ENCODE measurements around the gene NXPE1. TPM values are rescaled to one million over a fixed set of nuclear protein-coding genes. Genes with fewer than 3 reads are reported as not detected.

Gene NXPE1
- total RNA-seq, 1 experiment from 2014 or later: not detected

- Mint-ChIP-seq H3K27ac (ENCODE audit: unreplicated experiment) (no peak overlapping the region), H3K27me3 (ENCODE audit: unreplicated experiment) (no peaks in the 10 kb centered on the region), H3K36me3 (ENCODE audit: insufficient read depth, unreplicated experiment) (no peaks in the 10 kb centered on the region), H3K9me3 (ENCODE audit: low read depth, unreplicated experiment) (no peaks in the 10 kb centered on the region), H3K4me3 (ENCODE audit: low read depth, unreplicated experiment) (no peak overlapping the region), H3K4me1 (ENCODE audit: low read depth, unreplicated experiment) (no peaks in the 10 kb centered on the region)
- CTCF ChIA-PET: no interaction called here
- DNase-seq: no peak
- BruUV-seq (replicated peaks): no TSS peak
- intact Hi-C loops (cut with micrococcal nuclease; ENCODE audit: unreplicated experiment): no loop called here
- no peak for TF ChIP-seq CTCF (IDR thresholded peaks at IDR 0.05; ENCODE audit: unreplicated experiment)
Measured at GRCh38 chr11:114566276-114566675, 6.6 kb upstream of the NXPE1 start.

GRCh38 chr11:114564831-114565230, 5.2 kb upstream of the NXPE1 start:
- no peak for DNase-seq
- no peak for TF ChIP-seq CTCF (IDR thresholded peaks at IDR 0.05; ENCODE audit: unreplicated experiment)
- Mint-ChIP-seq H3K9me3 (ENCODE audit: low read depth, unreplicated experiment) (no peaks in the 10 kb centered on the region), H3K27ac (ENCODE audit: unreplicated experiment) (no peak overlapping the region), H3K4me1 (ENCODE audit: low read depth, unreplicated experiment) (no peaks in the 10 kb centered on the region), H3K36me3 (ENCODE audit: insufficient read depth, unreplicated experiment) (no peaks in the 10 kb centered on the region), H3K27me3 (ENCODE audit: unreplicated experiment) (no peaks in the 10 kb centered on the region), H3K4me3 (ENCODE audit: low read depth, unreplicated experiment) (no peak overlapping the region)
- intact Hi-C loops (cut with micrococcal nuclease; ENCODE audit: unreplicated experiment): no loop called here
- CTCF ChIA-PET: no interaction called here
- BruUV-seq (replicated peaks): no TSS peak

DNA sequence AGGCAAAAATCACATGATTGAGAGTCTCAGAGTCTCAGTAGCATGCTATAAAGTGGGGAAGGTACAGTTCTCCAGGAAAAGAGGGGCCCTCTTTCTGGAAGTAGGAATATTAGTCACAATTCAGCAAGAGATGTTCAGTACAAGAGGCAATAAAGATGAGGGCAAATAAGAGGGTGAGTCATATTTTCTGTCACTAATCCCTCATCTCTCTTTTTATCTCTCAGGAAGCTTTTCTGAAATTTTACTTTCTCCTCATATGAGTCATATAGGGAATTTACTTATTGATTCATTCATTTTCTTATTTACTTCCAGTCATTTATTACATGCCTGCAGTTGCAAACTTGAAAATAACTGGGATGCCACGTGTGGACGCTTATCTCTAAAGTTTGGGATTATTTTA, 3.4 kb upstream of the NXPE1 start:
- DNase-seq: no peak
- no peaks in the 10 kb centered on the region for H3K27me3 Mint-ChIP-seq (ENCODE audit: unreplicated experiment)
- no peak overlapping the region for H3K27ac Mint-ChIP-seq (ENCODE audit: unreplicated experiment)
- no TSS peak for BruUV-seq (replicated peaks)
- peaks cover 2% of the 10 kb centered on the region for H3K9me3 Mint-ChIP-seq (ENCODE audit: low read depth, unreplicated experiment)
- no peak for TF ChIP-seq CTCF (IDR thresholded peaks at IDR 0.05; ENCODE audit: unreplicated experiment)
- H3K36me3 Mint-ChIP-seq (ENCODE audit: insufficient read depth, unreplicated experiment): no peaks in the 10 kb centered on the region
- intact Hi-C loops (cut with micrococcal nuclease; ENCODE audit: unreplicated experiment): no loop called here
- no peaks in the 10 kb centered on the region for H3K4me1 Mint-ChIP-seq (ENCODE audit: low read depth, unreplicated experiment)
- no peak overlapping the region for H3K4me3 Mint-ChIP-seq (ENCODE audit: low read depth, unreplicated experiment)
- CTCF ChIA-PET: no interaction called here

DNA sequence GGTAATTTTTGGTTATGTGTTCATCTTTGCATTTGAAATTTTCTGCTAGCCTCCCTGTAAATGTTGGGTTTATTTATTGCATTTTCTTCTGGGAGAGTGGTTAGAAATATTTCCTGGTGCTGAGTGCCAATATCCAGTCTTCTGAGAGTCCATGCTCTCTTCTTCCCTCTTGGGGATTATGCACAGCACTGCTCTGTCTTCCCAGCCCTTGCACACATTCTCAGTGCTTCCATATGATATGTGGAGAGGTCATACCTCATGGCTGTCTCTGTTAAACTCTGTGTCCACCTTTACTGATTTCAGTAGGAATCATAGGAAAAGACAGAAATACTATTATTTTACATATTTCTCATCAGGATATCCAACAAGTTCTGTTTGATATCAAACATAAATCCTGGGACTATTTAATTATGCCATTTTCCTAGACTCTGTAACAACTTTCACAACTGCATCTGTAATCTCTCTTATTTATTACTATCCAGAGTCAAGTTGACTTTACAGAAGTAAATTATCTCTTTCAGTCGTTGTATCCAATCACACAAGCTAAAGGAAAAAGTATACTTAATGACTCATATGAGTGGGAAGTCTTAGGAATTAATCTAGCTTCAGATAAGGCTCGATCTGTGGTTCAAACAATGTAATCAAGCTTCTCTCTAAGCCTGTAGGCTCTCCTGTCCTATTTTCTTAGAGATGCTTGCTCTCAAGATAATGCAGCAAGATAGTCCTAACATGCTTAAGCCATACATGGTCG, 2.7 kb upstream of the NXPE1 start:
- CTCF ChIA-PET: no interaction called here
- no peak overlapping the region for H3K4me3 Mint-ChIP-seq (ENCODE audit: low read depth, unreplicated experiment)
- no peak for TF ChIP-seq CTCF (IDR thresholded peaks at IDR 0.05; ENCODE audit: unreplicated experiment)
- intact Hi-C loops (cut with micrococcal nuclease; ENCODE audit: unreplicated experiment): no loop called here
- H3K9me3 Mint-ChIP-seq (ENCODE audit: low read depth, unreplicated experiment): peaks cover 2% of the 10 kb centered on the region
- H3K36me3 Mint-ChIP-seq (ENCODE audit: insufficient read depth, unreplicated experiment): no peaks in the 10 kb centered on the region
- no peak for DNase-seq
- H3K4me1 Mint-ChIP-seq (ENCODE audit: low read depth, unreplicated experiment): no peaks in the 10 kb centered on the region
- no peak overlapping the region for H3K27ac Mint-ChIP-seq (ENCODE audit: unreplicated experiment)
- no TSS peak for BruUV-seq (replicated peaks)
- H3K27me3 Mint-ChIP-seq (ENCODE audit: unreplicated experiment): no peaks in the 10 kb centered on the region

All from Calu3 (cell line).